Neutrophil (primary cell): ENCODE measurements around the gene EPHA4.

ENCODE experiments used
- H3K27ac ChIP-seq: fragments of 200-600 bp; sonication (generic); 2 replicates; pipeline ENCODE4 v1.5.1; 2016; ENCODE audit warnings: mild to moderate bottlenecking, moderate library complexity
- H3K27me3 ChIP-seq: fragments of 200-600 bp; sonication (generic); 2 replicates; pipeline ENCODE4 v1.6.0; 2016; ENCODE audit warnings: mild to moderate bottlenecking
- H3K36me3 ChIP-seq: fragments of 200-600 bp; sonication (generic); 2 replicates; pipeline ENCODE4 v1.5.1; 2017
- H3K4me1 ChIP-seq, 2 experiments: fragments of 200-600 bp in 1 of 2; sonication (generic) in 1 of 2; 1 replicate in 1 of 2; 2 replicates in 1 of 2; pipeline versions ENCODE4 v1.5.1 to v1.6.1; 2013 to 2016; ENCODE audit warnings: low read depth in 1 of 2, low read length in 1 of 2, mild to moderate bottlenecking in 1 of 2, moderate library complexity in 1 of 2; ENCODE audit not compliant: control insufficient read depth in 1 of 2, insufficient read depth in 1 of 2
- H3K4me3 ChIP-seq, 2 experiments: fragments of 200-600 bp in 1 of 2; sonication (generic) in 1 of 2; 1 replicate in 1 of 2; 2 replicates in 1 of 2; pipeline ENCODE4 v1.5.1; 2013 to 2016; ENCODE audit warnings: low read depth in 1 of 2, low read length in 1 of 2, mild to moderate bottlenecking in 1 of 2, moderate library complexity in 1 of 2
- H3K9me3 ChIP-seq: fragments of 200-600 bp; sonication (generic); 2 replicates; pipeline ENCODE4 v1.5.1; 2016
- CTCF ChIP-seq: fragments of 200-600 bp; sonication (generic); IDR thresholded peaks from 2 replicates; pipeline ENCODE4 v1.5.1; 2016; ENCODE audit warnings: antibody characterized with exemption

Gene EPHA4

GRCh38 chr2:221412978-221413377 is 159.1 kb downstream of the EPHA4 start:
- no peak overlapping the region for H3K27ac ChIP-seq
- H3K27me3 ChIP-seq, result no peaks in the 10 kb centered on the region
- H3K36me3 ChIP-seq, result no peaks in the 10 kb centered on the region
- H3K4me1 ChIP-seq, result no peaks in the 10 kb centered on the region
- no peak overlapping the region for H3K4me3 ChIP-seq
- no peak for TF ChIP-seq CTCF
- H3K9me3 ChIP-seq, result no peaks in the 10 kb centered on the region

GRCh38 chr2:221410487-221410886 is 161.6 kb downstream of the EPHA4 start:
- no peak for TF ChIP-seq CTCF
- H3K36me3 ChIP-seq, result no peaks in the 10 kb centered on the region
- no peaks in the 10 kb centered on the region for H3K9me3 ChIP-seq
- H3K4me3 ChIP-seq, result no peak overlapping the region
- no peak overlapping the region for H3K27ac ChIP-seq
- no peaks in the 10 kb centered on the region for H3K4me1 ChIP-seq
- no peaks in the 10 kb centered on the region for H3K27me3 ChIP-seq

- no peak for TF ChIP-seq CTCF
- Histone ChIP-seq H3K27me3 (no peaks in the 10 kb centered on the region), H3K4me1 (no peaks in the 10 kb centered on the region), H3K36me3 (no peaks in the 10 kb centered on the region), H3K4me3 (no peak overlapping the region), H3K9me3 (no peaks in the 10 kb centered on the region), H3K27ac (no peak overlapping the region)
Measured at GRCh38 chr2:221407765-221408164, 164.3 kb downstream of the EPHA4 start.

GRCh38 chr2:221405521-221405920 is 166.6 kb downstream of the EPHA4 start:
- no peak overlapping the region for H3K4me3 ChIP-seq
- H3K36me3 ChIP-seq, result no peaks in the 10 kb centered on the region
- H3K27ac ChIP-seq, result no peak overlapping the region
- TF ChIP-seq CTCF, result no peak
- H3K27me3 ChIP-seq, result no peaks in the 10 kb centered on the region
- H3K4me1 ChIP-seq, result no peaks in the 10 kb centered on the region
- H3K9me3 ChIP-seq, result no peaks in the 10 kb centered on the region

- H3K27me3 ChIP-seq, result no peaks in the 10 kb centered on the region
Measured at GRCh38 chr2:221402072-221402471, 170.0 kb downstream of the EPHA4 start.

More at GRCh38 chr2:221402072-221402471, 170.0 kb downstream of the EPHA4 start:
- TF ChIP-seq CTCF, result no peak
- Histone ChIP-seq H3K9me3 (no peaks in the 10 kb centered on the region), H3K4me1 (no peaks in the 10 kb centered on the region), H3K4me3 (no peak overlapping the region), H3K36me3 (no peaks in the 10 kb centered on the region), H3K27ac (no peak overlapping the region)
